ENCODE results near the gene BRD9. TPM values are rescaled to one million over a fixed set of nuclear protein-coding genes. Genes with fewer than 3 reads are reported as not detected.
"Not testable (repeated sequence)": the region's sequence is repeated elsewhere in the genome, so short reads cannot be mapped to it uniquely, and the experiment has no call there.

The BRD9 gene
- total and polyA plus RNA-seq, 8 donors = 37.9 to 60.6 (median 48.1) TPM

GRCh38 chr5:916441-917293 lies 24.1 kb upstream of the BRD9 start:
- no peak for TF ChIP-seq CTCF (IDR thresholded peaks at IDR 0.05)
- intact Hi-C loops (cut with DNase I) = no loop called here
- Histone ChIP-seq H3K27me3 (no peaks in the 10 kb centered on the region), H3K4me3 (no peak overlapping the region), H3K9me3 (no peaks in the 10 kb centered on the region), H3K27ac (no peak overlapping the region), H3K36me3 (peaks cover 0 to 20% of the 10 kb centered on the region in 2 donors), H3K4me1 (no peaks in the 10 kb centered on the region)
- DNase-seq (no peak), ATAC-seq (no peak)

- Histone ChIP-seq H3K4me1 (no peaks in the 10 kb centered on the region), H3K27ac (no peak overlapping the region), H3K9me3 (no peaks in the 10 kb centered on the region), H3K4me3 (no peak overlapping the region), H3K36me3 (peaks cover 0 to 20% of the 10 kb centered on the region in 2 donors), H3K27me3 (no peaks in the 10 kb centered on the region)
- no peak for TF ChIP-seq CTCF (IDR thresholded peaks at IDR 0.05)
- no peak for ATAC-seq
- intact Hi-C loops (cut with DNase I) = no loop called here
- DNase-seq = no peak
These were observed 23.3 kb upstream of the BRD9 start for GRCh38 chr5:915946-916345.

GRCh38 chr5:915346-915745 lies 22.7 kb upstream of the BRD9 start:
- peaks cover 0 to 20% of the 10 kb centered on the region in 2 donors for H3K36me3 ChIP-seq
- H3K4me3 ChIP-seq; ATAC-seq; DNase-seq; intact Hi-C loops (cut with DNase I); H3K27ac ChIP-seq; H3K9me3 ChIP-seq; H3K4me1 ChIP-seq; H3K27me3 ChIP-seq: not testable (repeated sequence)

- H3K9me3 ChIP-seq = no peaks in the 10 kb centered on the region
- H3K4me3 ChIP-seq = no peak overlapping the region
- intact Hi-C loops (cut with DNase I) = no loop called here
- ATAC-seq = no peak
- H3K36me3 ChIP-seq = peaks cover 0 to 20% of the 10 kb centered on the region in 2 donors
- no peaks in the 10 kb centered on the region for H3K27me3 ChIP-seq
- H3K27ac ChIP-seq = no peak overlapping the region
- DNase-seq = no peak
- TF ChIP-seq CTCF (IDR thresholded peaks at IDR 0.05) = no peak
- no peaks in the 10 kb centered on the region for H3K4me1 ChIP-seq
These were observed 22.0 kb upstream of the BRD9 start for GRCh38 chr5:914612-915011.

GRCh38 chr5:914174-914573 lies 21.6 kb upstream of the BRD9 start:
- Histone ChIP-seq H3K4me3 (no peak overlapping the region), H3K27ac (no peak overlapping the region), H3K9me3 (no peaks in the 10 kb centered on the region), H3K27me3 (no peaks in the 10 kb centered on the region), H3K4me1 (no peaks in the 10 kb centered on the region), H3K36me3 (peaks cover 0 to 20% of the 10 kb centered on the region in 2 donors)
- no peak for DNase-seq
- no peak for ATAC-seq
- TF ChIP-seq CTCF (IDR thresholded peaks at IDR 0.05) = no peak
- intact Hi-C loops (cut with DNase I) = no loop called here
